Sigmoid colon (tissue), 7 donors: ENCODE data around the gene CST8. TPM values are rescaled to one million over a fixed set of nuclear protein-coding genes. Genes with fewer than 3 reads are reported as not detected.
"Not testable (repeated sequence)": the region's sequence is repeated elsewhere in the genome, so short reads cannot be mapped to it uniquely, and the experiment has no call there.

Experiments used
- DNase-seq: peaks from one replicate; pipeline ENCODE4 v3.0.0-alpha.2; 2019
- H3K27ac ChIP-seq, 4 donors: fragments of 200-600 bp; sonication (generic); one replicate each; pipeline ENCODE4 v1.5.1; 2016 to 2019; ENCODE audit warnings: mild to moderate bottlenecking in 1 of 4
- H3K27me3 ChIP-seq, 3 donors: fragments of 200-600 bp; sonication (generic); one replicate each; pipeline ENCODE4 v1.5.1; 2019; ENCODE audit warnings: mild to moderate bottlenecking in 1 of 3
- H3K36me3 ChIP-seq, 4 donors: fragments of 200-600 bp; sonication (generic); one replicate each; pipeline ENCODE4 v1.5.1; 2016 to 2019
- H3K4me1 ChIP-seq, 4 donors: fragments of 200-600 bp; sonication (generic); one replicate each; pipeline ENCODE4 v1.5.1; 2017 to 2019
- H3K4me3 ChIP-seq, 4 donors: fragments of 200-600 bp; sonication (generic); one replicate each; pipeline ENCODE4 v1.5.1; 2017 to 2019; ENCODE audit warnings: mild to moderate bottlenecking in 2 of 4, moderate library complexity in 1 of 4
- H3K9me3 ChIP-seq, 4 donors: fragments of 200-600 bp in 3 of 4; sonication (generic) in 3 of 4; one replicate each; pipeline versions ENCODE4 v1.5.1 to v1.6.1; 2013 to 2019
- EP300 ChIP-seq, 4 donors: sonication (generic); formaldehyde crosslinking; IDR thresholded peaks; one replicate each; pipeline ENCODE4 v1.6.1; 2017; ENCODE audit warnings: antibody characterized with exemption in 4 of 4
- POLR2A ChIP-seq, 2 donors: fragments of 450-650 bp; IDR thresholded peaks; one replicate each; pipeline ENCODE4 v1.6.1; 2016; ENCODE audit warnings: antibody characterized with exemption in 2 of 2, mild to moderate bottlenecking in 2 of 2, moderate library complexity in 2 of 2
- POLR2AphosphoS5 ChIP-seq, 4 donors: sonication (generic); formaldehyde crosslinking; IDR thresholded peaks; one replicate each; pipeline ENCODE4 v1.6.1; 2017; ENCODE audit warnings: antibody characterized with exemption in 4 of 4
- WGBS, 2 donors: extraction: QIAGEN DNeasy Blood & Tissue Kit; methylation state at CpG; one replicate each; pipeline ENCODE4 v1.1.7; 2013; 5-methylcytosine and 5-hydroxymethylcytosine counted together
- intact Hi-C: fragments of 100-400 bp; cut with DNase I; formaldehyde crosslinking; loops from one replicate; pipeline ENCODE4 v1.15.1; 2023
- polyA plus RNA-seq, 3 donors: library from polyadenylated mRNA; stranded (reverse); fragments of 200-250 nt; gene quantifications; one replicate each; pipeline ENCODE4 v1.2.3, GENCODE V29; 2013
- total RNA-seq, 4 donors: library from RNA; depleted of rRNA; stranded (reverse); fragments of >200 nt; gene quantifications; one replicate each; pipeline ENCODE4 v1.1.0, GENCODE V29; 2016
- TF ChIP-seq, protein P1 (sequence below), 4 experiments: fragments of 450-650 bp in 3 of 4; fragments of 200-600 bp in 1 of 4; IDR thresholded peaks; one replicate each; pipeline ENCODE4 v1.5.1; 2016 to 2019; ENCODE audit warnings: antibody characterized with exemption in 4 of 4, mild to moderate bottlenecking in 3 of 4, moderate library complexity in 2 of 4
- donor health status: healthy with polysubstance abuse.
- donor health status: Bipolar disorder and iron deficiency.
- donor health status: healthy.

The CST8 gene
- total and polyA plus RNA-seq, 7 donors: not detected

GRCh38 chr20:23455639-23456038 lies 35.3 kb upstream of the CST8 start:
- no peak for DNase-seq
- Histone ChIP-seq H3K9me3 (no peaks in the 10 kb centered on the region), H3K27me3 (no peaks in the 10 kb centered on the region), H3K36me3 (no peaks in the 10 kb centered on the region), H3K4me1 (peaks cover 0 to 30% (median 11%) of the 10 kb centered on the region in 4 donors), H3K4me3 (no peak overlapping the region), H3K27ac (no peak overlapping the region)
- WGBS, 2 donors: 77 to 94% methylated on average over 7 of the region's 7 CpGs
- TF ChIP-seq, protein P1, sequence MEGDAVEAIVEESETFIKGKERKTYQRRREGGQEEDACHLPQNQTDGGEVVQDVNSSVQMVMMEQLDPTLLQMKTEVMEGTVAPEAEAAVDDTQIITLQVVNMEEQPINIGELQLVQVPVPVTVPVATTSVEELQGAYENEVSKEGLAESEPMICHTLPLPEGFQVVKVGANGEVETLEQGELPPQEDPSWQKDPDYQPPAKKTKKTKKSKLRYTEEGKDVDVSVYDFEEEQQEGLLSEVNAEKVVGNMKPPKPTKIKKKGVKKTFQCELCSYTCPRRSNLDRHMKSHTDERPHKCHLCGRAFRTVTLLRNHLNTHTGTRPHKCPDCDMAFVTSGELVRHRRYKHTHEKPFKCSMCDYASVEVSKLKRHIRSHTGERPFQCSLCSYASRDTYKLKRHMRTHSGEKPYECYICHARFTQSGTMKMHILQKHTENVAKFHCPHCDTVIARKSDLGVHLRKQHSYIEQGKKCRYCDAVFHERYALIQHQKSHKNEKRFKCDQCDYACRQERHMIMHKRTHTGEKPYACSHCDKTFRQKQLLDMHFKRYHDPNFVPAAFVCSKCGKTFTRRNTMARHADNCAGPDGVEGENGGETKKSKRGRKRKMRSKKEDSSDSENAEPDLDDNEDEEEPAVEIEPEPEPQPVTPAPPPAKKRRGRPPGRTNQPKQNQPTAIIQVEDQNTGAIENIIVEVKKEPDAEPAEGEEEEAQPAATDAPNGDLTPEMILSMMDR (IDR thresholded peaks at IDR 0.05): no peak
- TF ChIP-seq POLR2AphosphoS5 (IDR thresholded peaks at IDR 0.05) (no peak), POLR2A (IDR thresholded peaks at IDR 0.05) (no peak), EP300 (IDR thresholded peaks at IDR 0.05) (no peak)
- intact Hi-C loops: no loop called here

- Histone ChIP-seq H3K36me3 (no peaks in the 10 kb centered on the region), H3K27me3 (no peaks in the 10 kb centered on the region), H3K4me3 (no peak overlapping the region), H3K9me3 (no peaks in the 10 kb centered on the region), H3K27ac (no peak overlapping the region), H3K4me1 (peaks cover 0 to 26% (median 11%) of the 10 kb centered on the region in 4 donors)
- TF ChIP-seq POLR2A (IDR thresholded peaks at IDR 0.05) (no peak), POLR2AphosphoS5 (IDR thresholded peaks at IDR 0.05) (no peak), EP300 (IDR thresholded peaks at IDR 0.05) (no peak)
- TF ChIP-seq, protein P1 (IDR thresholded peaks at IDR 0.05): no peak
- intact Hi-C loops: no loop called here
- 38 to 46% methylated on average over 3 of the region's 3 CpGs for WGBS, 2 donors
- DNase-seq: no peak
Observed at GRCh38 chr20:23456409-23456808, 34.5 kb upstream of the CST8 start.

GRCh38 chr20:23456873-23457272 lies 34.0 kb upstream of the CST8 start:
- no peak overlapping the region for H3K27ac ChIP-seq
- H3K27me3 ChIP-seq: no peaks in the 10 kb centered on the region
- no peak for DNase-seq
- 85 to 88% methylated on average over 7 of the region's 7 CpGs for WGBS, 2 donors
- intact Hi-C loops: no loop called here
- no peaks in the 10 kb centered on the region for H3K36me3 ChIP-seq
- TF ChIP-seq POLR2AphosphoS5 (IDR thresholded peaks at IDR 0.05) (no peak), POLR2A (IDR thresholded peaks at IDR 0.05) (no peak), EP300 (IDR thresholded peaks at IDR 0.05) (no peak)
- TF ChIP-seq, protein P1 (IDR thresholded peaks at IDR 0.05): no peak
- peaks cover 0 to 22% (median 8%) of the 10 kb centered on the region in 4 donors for H3K4me1 ChIP-seq
- H3K9me3 ChIP-seq: no peaks in the 10 kb centered on the region
- no peak overlapping the region for H3K4me3 ChIP-seq

DNA sequence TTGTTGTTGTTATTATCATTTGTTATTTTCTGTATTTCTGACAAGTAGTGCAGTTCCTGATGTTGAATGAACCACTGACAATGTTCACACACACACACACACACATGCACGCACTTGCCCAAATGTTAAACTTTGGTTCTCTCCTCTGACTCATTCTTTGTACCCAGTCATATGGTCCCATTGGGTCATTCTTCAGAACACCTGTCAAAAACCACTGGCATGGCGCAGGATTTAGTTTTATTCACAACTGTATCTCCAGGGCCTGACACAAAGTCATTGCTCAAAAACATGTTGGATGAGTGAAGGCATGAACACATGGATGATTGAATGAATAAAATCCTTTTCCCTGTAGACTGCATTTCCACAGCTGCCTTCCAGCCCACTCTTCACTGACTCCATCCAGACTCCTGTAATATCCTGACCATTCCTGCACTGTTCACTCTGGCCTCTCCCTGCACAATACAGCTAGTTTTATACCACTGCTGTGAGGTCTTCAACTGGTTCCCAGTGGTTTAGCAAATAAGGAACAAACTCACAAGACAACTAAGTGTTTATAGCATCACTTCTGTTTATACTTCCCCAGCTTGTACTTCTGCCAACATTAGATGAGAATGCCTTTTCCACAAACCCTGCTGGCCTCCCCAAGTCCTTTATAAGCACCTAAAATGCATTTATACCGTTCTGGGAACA lies 31.3 kb upstream of the CST8 start:
- no peaks in the 10 kb centered on the region for H3K27me3 ChIP-seq
- WGBS, 2 donors: 43 to 62% methylated on average over 3 of the region's 3 CpGs
- no peaks in the 10 kb centered on the region for H3K36me3 ChIP-seq
- H3K9me3 ChIP-seq: no peaks in the 10 kb centered on the region
- no peak for TF ChIP-seq POLR2AphosphoS5 (IDR thresholded peaks at IDR 0.05)
- no peak for DNase-seq
- intact Hi-C loops: no loop called here
- peaks cover 0 to 8% (median 0%) of the 10 kb centered on the region in 4 donors for H3K4me1 ChIP-seq
- H3K4me3 ChIP-seq: no peak overlapping the region
- H3K27ac ChIP-seq: peak overlapping the region in 1 of 4 donors; percentile 25

DNA sequence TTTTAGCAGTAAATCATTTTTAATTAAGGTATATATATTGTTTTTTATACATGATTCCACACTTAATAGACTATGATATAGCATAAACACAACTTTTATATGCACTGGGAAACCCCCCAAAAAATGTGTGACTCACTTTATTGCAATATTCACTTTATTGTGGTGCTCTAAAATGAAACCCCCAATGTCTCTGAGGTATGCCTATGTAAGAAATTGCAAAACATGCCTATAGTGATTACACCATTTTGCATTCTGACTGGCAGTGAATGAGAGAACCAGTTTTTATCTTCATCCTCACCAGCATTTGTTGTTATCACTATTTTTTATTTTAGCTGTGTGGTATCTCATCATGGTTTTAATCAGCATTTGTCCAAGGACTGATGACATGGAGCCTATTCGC lies 29.7 kb upstream of the CST8 start:
- Histone ChIP-seq H3K9me3 (no peaks in the 10 kb centered on the region), H3K27ac (no peak overlapping the region), H3K36me3 (no peaks in the 10 kb centered on the region), H3K27me3 (no peaks in the 10 kb centered on the region), H3K4me3 (no peak overlapping the region), H3K4me1 (peaks cover 0 to 8% (median 0%) of the 10 kb centered on the region in 4 donors)
- TF ChIP-seq POLR2AphosphoS5 (IDR thresholded peaks at IDR 0.05) (no peak), EP300 (IDR thresholded peaks at IDR 0.05) (no peak), POLR2A (IDR thresholded peaks at IDR 0.05) (no peak)
- TF ChIP-seq, protein P1 (IDR thresholded peaks at IDR 0.05): no peak
- 94 to 96% methylated on average over 1 of the region's 1 CpG for WGBS, 2 donors
- intact Hi-C loops: no loop called here
- no peak for DNase-seq

GRCh38 chr20:23466961-23467360 lies 24.0 kb upstream of the CST8 start:
- H3K9me3 ChIP-seq: peaks cover 0 to 10% (median 2%) of the 10 kb centered on the region in 4 donors
- DNase-seq, intact Hi-C loops, H3K4me1 ChIP-seq, H3K27me3 ChIP-seq, H3K27ac ChIP-seq, H3K36me3 ChIP-seq, H3K4me3 ChIP-seq: not testable (repeated sequence)
- WGBS, 2 donors: 82 to 87% methylated on average over 3 of the region's 3 CpGs

GRCh38 chr20:23472306-23472705 lies 18.6 kb upstream of the CST8 start:
- H3K27ac ChIP-seq, H3K36me3 ChIP-seq, H3K27me3 ChIP-seq, H3K4me1 ChIP-seq, DNase-seq, intact Hi-C loops, H3K9me3 ChIP-seq, H3K4me3 ChIP-seq: not testable (repeated sequence)
- 69% methylated on average over 5 of the region's 5 CpGs for WGBS, 2 donors

GRCh38 chr20:23473293-23473692 lies 17.6 kb upstream of the CST8 start:
- H3K36me3 ChIP-seq, DNase-seq, H3K4me1 ChIP-seq, H3K27ac ChIP-seq, H3K4me3 ChIP-seq, H3K27me3 ChIP-seq, H3K9me3 ChIP-seq, intact Hi-C loops: not testable (repeated sequence)
- WGBS, 2 donors: 48 to 57% methylated on average over 2 of the region's 2 CpGs
